HG03571 (cell line): ENCODE results near the gene MKLN1.

Source experiments
- ATAC-seq: cut with Tn5 transposase; IDR thresholded peaks from one replicate; pipeline ENCODE4 v1.9.1; 2021; ENCODE audit not compliant: unreplicated experiment

MKLN1 gene

DNA sequence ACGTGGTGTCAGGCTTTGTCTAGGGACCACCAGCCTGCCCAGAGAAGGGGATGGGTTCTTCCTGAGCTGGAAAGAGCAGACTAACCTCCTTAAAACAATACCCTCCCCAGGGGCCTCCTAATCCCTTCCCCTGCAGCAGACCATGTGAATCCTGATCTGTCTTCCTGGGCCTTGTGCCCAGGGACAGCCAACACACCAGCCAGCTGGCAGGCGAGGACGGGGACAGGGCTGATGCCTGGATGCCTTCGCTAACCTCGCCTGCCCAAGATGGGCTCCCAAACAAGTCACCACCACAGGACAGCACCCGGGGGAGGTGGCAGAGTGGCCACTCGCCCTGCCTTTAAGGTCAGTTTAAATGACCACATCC lies 211.1 kb downstream of the MKLN1 start:
- ATAC-seq = no peak

- ATAC-seq = no peak
Measured at GRCh38 chr7:131540491-131541162, 213.0 kb downstream of the MKLN1 start.

DNA sequence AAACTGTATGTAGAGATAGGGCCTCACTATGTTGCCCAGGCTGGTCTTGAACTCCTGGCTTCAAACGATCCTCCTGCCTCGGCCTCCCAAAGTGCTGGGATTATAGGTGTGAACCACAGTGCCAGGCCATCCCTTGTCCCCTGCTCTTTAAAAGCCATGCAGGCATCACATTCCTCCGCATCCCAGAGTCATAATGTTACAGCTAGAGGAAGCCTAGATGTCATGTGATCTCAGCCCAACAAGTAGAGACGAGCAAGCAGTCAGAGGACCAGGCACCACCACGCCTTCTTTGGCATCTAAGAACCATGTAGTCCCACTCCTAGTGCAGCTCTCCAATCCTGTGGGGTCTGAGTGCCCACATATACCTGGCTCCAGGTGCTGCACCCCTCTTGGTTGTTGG lies 215.6 kb downstream of the MKLN1 start:
- ATAC-seq = no peak

DNA sequence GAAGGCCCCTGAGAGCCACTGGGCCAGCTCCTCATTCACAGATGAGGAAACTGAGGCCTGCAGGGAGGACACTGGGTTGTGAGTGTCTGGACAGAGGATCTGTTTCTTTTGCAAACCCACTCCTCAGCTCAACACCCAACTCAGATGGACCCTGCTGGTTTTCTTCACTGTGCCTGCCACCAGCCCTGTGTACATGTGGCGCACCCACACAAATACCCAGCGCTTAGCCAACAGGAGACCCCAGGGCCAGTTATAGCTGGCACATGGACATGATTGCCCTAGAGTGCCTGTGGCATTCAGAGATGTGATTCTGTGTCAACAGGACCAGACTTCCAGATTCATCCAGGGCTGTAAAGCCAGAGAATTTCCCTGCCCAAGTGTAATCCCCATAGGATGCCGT lies 216.3 kb downstream of the MKLN1 start:
- no peak for ATAC-seq

GRCh38 chr7:131544449-131545301 lies 217.0 kb downstream of the MKLN1 start:
- no peak for ATAC-seq

GRCh38 chr7:131546126-131546525 lies 218.4 kb downstream of the MKLN1 start:
- no peak for ATAC-seq
